GM21515 (cell line): ENCODE data around the gene HIGD1C.
A peak's percentile ranks its signal among the peaks of the same experiment; 100 is the strongest.
"Not testable (repeated sequence)": the region's sequence is repeated elsewhere in the genome, so short reads cannot be mapped to it uniquely, and the experiment has no call there.

Experiments
- ATAC-seq: cut with Tn5 transposase; IDR thresholded peaks from one replicate; pipeline ENCODE4 v1.9.1; 2021; ENCODE audit not compliant: unreplicated experiment

HIGD1C gene

GRCh38 chr12:50952510-50952909 lies at the start of gene HIGD1C:
Gene HIGD1C, plus strand, starts transcription at chr12:50952544. Its CDS starts 1,455 bp downstream, at chr12:50953999.
- ATAC-seq = no peak

DNA sequence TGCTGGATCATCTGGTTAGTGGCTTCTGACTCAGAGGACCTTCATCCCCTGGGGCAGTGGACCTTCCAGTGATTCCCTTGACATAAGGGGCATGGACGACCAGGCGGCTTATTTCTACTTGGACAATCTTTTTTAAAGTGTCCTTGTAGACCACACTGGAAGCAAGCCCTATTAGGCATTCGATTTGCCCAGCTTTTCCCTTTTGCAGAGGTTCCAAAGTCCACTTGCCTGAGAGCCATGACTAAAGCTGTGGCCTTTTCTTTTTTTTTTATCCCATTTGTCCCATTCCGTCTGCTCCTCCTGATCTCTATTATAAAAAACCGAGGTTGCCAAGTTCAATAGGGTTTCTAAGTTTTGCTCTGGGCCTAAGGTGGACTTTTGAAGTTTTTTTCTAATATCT lies 43.9 kb upstream of the HIGD1C start:
- ATAC-seq = not testable (repeated sequence)

DNA sequence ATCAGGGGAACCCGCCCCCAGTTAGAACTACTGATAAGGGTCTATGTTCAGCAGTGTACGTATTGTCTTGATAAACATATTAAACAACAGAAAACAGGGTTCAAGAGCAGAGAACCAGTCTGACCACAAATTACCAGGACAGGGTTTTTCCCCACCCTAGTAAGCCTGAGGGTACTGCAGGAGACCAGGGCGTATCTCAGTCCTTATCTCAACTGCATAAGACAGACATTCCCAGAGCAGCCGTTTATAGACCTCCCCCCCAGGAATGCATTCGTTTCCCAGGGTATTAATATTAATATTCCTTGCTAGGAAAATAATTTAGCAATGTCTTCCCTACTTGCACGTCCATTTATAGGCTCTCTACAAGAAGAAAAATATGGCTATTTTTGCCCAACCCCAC lies 40.0 kb upstream of the HIGD1C start:
- ATAC-seq = not testable (repeated sequence)

GRCh38 chr12:50913224-50913623 lies 39.1 kb upstream of the HIGD1C start:
- no peak for ATAC-seq

GRCh38 chr12:50914872-50915484 lies 37.4 kb upstream of the HIGD1C start:
- ATAC-seq = no peak

DNA sequence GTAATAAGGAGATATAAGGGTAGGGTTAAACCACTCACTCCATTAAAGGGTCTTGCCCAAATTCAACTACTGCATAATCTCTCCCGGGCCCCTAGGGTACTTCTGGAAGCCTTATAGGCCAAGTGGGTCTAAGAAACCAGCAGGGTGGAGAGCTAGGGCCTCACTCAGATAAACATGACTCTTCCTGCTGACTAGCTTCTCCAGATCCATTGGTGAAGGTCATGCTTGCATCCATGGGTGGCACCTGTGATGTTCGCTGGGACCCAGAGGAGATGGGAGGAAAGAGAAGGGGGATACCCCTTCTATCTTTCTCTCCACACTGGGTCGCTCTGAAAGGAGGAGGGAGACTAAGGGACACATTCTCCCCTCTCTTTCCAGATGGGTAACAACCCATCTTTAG lies 36.1 kb upstream of the HIGD1C start:
- no peak for ATAC-seq

- ATAC-seq = no peak
Measured at GRCh38 chr12:50918584-50919316, 33.6 kb upstream of the HIGD1C start.

DNA sequence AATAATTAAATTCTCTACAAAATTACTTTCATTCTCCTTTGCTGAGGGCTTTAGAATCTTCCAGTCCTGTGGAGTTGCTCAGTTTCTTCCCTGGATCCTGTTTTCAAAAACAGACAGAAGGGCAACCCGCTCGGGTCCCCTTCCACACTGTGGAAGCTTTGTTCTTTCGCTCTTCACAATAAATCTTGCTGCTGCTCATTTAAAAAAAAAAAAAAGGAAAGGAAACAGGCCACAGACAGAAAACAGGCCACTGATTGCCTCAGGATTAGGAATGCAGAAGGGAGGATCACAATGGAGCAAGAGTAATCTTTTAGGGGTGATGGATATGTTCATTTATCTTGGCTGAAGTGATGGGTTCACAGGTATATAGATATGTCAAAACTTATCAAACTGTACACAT lies 29.5 kb upstream of the HIGD1C start:
- no peak for ATAC-seq

DNA sequence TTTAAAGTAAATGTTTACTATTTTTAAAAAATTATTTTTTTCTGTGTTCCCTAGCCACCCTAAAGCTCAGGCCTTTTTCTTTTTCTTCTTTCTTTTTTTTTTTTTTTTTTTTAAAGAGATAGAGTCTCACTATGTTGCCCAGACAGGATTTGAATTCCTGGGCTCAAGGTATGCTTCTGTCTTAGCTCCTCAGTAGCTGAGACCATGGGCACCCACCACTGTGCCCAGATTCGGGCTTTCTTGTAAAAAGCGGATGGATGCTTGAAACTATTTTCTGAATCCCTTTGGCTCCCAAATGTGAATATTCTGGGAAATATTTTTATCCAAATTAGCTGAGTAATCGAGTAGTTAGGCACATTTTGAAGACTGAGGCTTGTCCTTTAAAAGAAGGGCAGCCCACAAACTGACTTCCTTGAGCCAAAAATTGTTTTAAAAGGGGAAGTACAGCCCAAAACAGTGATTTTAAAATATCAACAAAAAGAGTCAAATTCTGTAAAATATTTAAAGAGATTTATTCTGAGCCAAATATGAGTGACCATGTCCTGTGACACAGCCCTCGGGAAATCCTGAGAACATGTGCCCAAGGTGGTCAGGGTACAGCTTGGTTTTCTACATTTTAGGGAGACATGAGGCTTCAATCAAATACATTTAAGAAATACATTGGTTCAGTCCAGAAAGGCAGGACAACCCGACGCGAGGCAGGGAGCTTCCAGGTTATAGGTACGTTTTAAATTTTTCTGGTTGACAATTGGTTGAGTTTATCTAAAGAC lies 28.8 kb upstream of the HIGD1C start:
- ATAC-seq = no peak

- no peak for ATAC-seq
Measured at GRCh38 chr12:50924131-50924438, 28.3 kb upstream of the HIGD1C start.

DNA sequence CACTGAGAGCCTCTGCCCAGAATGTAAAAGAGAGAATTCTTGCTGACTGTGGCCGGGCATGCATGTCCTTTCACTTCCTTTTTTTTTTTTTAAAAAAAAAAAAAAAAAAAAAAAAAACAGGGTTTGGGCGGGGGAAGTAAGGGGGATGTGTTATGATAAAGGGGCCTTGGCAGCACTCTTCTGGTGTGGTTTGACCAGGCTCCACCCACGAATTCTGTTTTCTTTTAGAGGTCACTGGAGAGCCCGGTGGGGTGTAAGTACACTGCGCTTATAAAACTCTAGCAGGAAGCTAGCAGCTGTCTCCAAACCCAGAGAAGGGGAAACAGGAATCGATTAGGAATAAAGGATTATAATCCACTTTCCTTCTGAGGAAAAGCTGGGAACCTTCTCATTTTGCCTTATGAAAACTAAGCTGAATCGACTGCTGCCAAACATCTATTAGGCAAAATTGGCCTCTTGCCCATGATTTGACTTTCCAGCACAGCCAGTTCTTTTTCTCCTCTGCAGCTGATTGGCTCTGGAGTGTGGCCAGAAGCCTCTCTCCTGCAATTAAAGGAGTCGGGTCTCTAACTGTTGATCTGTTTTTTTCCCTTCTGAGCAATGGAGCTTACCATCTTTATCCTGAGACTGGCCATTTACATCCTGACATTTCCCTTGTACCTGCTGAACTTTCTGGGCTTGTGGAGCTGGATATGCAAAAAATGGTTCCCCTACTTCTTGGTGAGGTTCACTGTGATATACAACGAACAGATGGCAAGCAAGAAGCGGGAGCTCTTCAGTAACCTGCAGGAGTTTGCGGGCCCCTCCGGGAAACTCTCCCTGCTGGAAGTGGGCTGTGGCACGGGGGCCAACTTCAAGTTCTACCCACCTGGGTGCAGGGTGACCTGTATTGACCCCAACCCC lies 27.7 kb upstream of the HIGD1C start:
- ATAC-seq = peak; percentile 92

DNA sequence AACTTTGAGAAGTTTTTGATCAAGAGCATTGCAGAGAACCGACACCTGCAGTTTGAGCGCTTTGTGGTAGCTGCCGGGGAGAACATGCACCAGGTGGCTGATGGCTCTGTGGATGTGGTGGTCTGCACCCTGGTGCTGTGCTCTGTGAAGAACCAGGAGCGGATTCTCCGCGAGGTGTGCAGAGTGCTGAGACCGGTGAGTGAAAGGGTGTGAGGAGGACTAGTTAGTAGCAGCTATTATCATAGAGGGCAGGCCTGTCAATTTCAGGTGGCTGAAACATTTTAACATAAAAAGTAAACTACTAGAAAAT lies 27.0 kb upstream of the HIGD1C start:
- no peak for ATAC-seq

GRCh38 chr12:50925920-50926319 lies 26.4 kb upstream of the HIGD1C start:
- no peak for ATAC-seq

DNA sequence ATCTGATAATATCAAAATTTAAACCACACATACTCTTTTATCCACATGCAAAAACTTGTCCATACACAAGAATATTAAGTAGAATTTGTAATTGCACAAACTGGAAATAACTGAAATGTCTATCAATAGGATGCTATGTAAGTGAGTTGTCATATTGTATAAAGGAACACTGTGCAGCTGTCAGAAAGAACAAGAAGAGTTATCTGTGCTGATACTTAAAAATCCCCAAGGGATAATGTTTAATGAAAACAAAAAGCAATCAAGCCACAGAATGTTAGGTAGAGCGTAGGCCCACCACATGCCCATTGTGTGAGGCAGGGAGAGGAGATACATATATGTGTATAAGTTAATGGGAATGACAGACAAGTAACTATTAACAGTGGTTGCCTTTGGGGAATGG lies 25.9 kb upstream of the HIGD1C start:
- ATAC-seq = no peak

DNA sequence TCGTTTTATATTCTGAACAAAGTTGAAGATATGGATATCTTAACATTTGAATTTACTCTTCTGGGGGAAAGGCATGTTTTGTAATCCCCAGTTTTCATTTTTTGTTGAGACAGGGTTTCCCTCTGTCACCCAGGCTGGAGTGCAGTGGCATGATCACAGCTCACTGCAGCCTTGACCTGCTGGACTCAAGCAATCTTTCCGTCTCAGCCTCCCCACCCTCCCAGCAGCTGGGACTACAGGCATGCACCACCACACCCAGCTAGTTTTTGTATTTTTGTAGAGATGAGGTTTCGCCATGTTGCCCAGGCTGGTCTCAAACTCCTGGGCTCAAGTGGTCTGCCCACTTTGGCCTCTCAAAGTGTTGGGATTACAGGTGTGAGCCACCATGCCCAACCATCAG lies 25.4 kb upstream of the HIGD1C start:
- not testable (repeated sequence) for ATAC-seq

- no peak for ATAC-seq
Measured at GRCh38 chr12:50927356-50927755, 25.0 kb upstream of the HIGD1C start.

GRCh38 chr12:50927766-50928224 lies 24.5 kb upstream of the HIGD1C start:
- ATAC-seq = no peak

DNA sequence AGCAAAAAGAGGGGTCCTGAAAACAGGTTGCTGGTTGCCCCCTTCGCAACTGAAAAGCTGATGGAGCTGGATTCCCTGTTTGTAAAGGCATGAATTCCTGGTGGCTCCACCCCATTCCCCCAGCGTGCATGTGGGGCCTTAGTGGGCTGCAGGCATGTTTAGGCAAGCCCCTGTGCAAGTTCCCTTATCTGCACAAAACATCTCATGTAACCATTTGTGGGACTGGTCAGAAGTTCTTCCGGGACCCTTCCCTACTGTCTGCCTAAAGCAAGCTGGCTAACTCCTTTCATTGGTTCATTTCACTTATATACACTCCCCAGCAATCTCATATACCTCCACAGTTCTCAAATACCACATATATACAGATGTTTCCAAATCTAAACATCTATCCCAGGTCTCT lies 24.0 kb upstream of the HIGD1C start:
- ATAC-seq = no peak

DNA sequence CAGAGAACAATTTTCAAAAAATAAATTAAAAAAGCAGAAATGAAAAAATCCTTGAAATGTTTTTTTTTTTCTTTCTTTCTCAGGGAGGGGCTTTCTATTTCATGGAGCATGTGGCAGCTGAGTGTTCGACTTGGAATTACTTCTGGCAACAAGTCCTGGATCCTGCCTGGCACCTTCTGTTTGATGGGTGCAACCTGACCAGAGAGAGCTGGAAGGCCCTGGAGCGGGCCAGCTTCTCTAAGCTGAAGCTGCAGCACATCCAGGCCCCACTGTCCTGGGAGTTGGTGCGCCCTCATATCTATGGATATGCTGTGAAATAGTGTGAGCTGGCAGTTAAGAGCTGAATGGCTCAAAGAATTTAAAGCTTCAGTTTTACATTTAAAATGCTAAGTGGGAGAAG lies 22.5 kb upstream of the HIGD1C start:
- no peak for ATAC-seq

- ATAC-seq = not testable (repeated sequence)
Measured at GRCh38 chr12:50930477-50930876, 21.9 kb upstream of the HIGD1C start.

DNA sequence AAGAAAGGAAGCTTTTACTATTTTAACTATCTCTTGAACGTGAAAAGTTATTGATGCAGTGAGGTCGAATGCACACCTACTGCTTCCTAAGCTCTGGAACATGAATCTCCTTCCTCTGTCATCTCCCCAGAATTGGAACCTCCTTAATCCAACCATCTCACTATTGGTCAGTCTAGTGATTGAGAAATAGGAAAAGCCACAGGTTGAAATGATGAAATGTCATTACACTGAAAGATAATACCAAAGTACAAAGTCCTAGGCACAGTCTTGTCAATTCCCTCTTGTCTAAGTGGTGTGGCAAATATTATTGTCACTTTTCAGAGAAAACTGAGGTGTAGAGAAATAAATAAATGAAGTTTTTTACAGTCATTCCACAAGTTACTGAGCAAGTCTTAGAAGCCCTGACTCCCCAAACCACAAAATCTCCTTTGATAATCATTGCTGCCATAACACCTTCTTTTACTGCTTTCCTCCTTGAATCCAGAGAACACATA lies 19.5 kb upstream of the HIGD1C start:
- ATAC-seq = no peak
